ENCODE results near the gene NDUFS7. TPM values are rescaled to one million over a fixed set of nuclear protein-coding genes. Genes with fewer than 3 reads are reported as not detected.

The NDUFS7 gene
- total and polyA plus RNA-seq, 2 donors (not counting 3 experiments of a cell fraction or from before 2014, with no cell fraction given) = 101 to 224 TPM

DNA sequence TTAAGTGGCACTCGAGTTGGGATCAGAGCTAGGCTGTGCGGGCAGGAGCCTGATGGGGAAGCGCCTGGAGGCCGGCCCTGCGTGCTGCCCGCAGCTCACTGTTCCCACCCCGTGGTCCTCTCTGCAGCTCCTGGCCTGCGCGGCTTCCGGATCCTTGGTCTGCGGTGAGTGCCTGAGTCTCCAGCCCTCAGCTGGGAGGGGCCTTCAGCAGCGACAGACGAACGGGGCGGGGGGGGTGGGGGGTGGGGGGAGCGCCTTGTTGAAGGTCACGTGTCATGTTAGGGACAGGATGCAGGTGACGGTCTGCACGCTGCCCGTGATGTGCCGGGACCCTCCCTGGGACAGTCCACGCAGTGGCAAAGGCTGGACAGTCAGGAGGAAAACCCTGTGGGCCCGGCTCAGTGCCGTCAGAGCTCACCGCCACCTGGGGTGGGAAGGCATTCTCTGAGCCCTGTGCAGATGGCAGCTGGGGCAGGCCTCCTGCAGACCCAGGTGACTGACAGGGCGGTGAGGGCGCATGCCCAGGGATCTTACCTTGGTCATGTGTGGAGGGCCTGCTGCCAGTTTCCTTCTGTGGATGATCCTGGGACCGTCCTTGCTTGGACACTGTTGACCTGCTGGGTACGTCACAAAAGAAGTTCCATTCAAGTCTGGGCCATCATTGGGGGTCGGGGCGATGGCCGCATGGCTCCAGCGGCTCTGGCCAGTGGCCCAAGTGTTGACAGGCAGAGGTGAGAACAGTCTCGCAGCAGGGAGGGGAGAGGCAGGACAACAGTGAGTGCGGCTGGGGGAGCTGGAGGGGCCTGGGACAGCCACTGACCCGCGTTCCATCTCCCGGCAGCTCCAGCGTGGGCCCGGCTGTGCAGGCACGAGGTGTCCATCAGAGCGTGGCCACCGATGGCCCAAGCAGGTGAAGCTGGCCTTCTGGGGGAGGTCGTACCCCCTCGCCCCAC lies 4.3 kb downstream of the NDUFS7 start:
- Histone ChIP-seq H3K9me3 (replicated peaks; ENCODE audit: control insufficient read depth, insufficient read depth, low read length) (no peaks in the 10 kb centered on the region), H3K27me3 (ENCODE audit: control insufficient read depth in 2 of 2, insufficient read depth in 2 of 2, low read length in 2 of 2) (no peaks in the 10 kb centered on the region), H3K4me2 (ENCODE audit: insufficient read depth, low read length) (no peak overlapping the region), H3K27ac (ENCODE audit: insufficient read depth, low read depth, low read length) (no peak overlapping the region), H2AFZ (ENCODE audit: low read depth, low read length) (no peak overlapping the region), H3K4me3 (replicated peaks in 1 of 3; ENCODE audit: insufficient read depth in 1 of 3, low read depth in 1 of 3, low read length in 3 of 3) (no peak overlapping the region), H3K36me3 (ENCODE audit: control insufficient read depth in 2 of 2, extremely low read depth in 1 of 2, insufficient read depth in 2 of 2, low read length in 2 of 2) (peaks cover 3 to 26% of the 10 kb centered on the region in 2 experiments), H3K9me1 (replicated peaks; ENCODE audit: control insufficient read depth, extremely low read depth, insufficient read depth, low read length) (no peaks in the 10 kb centered on the region), H3K79me2 (ENCODE audit: control insufficient read depth, insufficient read depth, low read length) (peaks cover 10% of the 10 kb centered on the region), H3K9ac (replicated peaks; ENCODE audit: extremely low read depth, insufficient read depth, low read length) (no peak overlapping the region), H3K4me1 (ENCODE audit: control insufficient read depth, extremely low read depth, insufficient read depth, low read length) (peaks cover 7% of the 10 kb centered on the region), H4K20me1 (replicated peaks; ENCODE audit: control insufficient read depth, extremely low read depth, insufficient read depth, low read length) (no peaks in the 10 kb centered on the region)
- FAIRE-seq (no peak), DNase-seq (ENCODE audit: low read depth, low spot score) (no peak)
- POLR2A ChIA-PET = no interaction called here
- dilution Hi-C loops (cut with MboI; ENCODE audit: extremely low pct_ligation_motif_present, low sequenced_read_pairs) (no loop called here), intact Hi-C loops (cut with micrococcal nuclease) (no loop called here)
- no TSS peak for BruUV-seq (replicated peaks)
- CTCF ChIA-PET = no interaction called here
- TF ChIP-seq EZH2 (IDR thresholded peaks at IDR 0.05; ENCODE audit: borderline replicate concordance, low read depth, low read length, severe bottlenecking) (no peak), JUN (IDR thresholded peaks at IDR 0.05; ENCODE audit: borderline replicate concordance, insufficient read depth, insufficient read length, low read depth) (no peak)

DNA sequence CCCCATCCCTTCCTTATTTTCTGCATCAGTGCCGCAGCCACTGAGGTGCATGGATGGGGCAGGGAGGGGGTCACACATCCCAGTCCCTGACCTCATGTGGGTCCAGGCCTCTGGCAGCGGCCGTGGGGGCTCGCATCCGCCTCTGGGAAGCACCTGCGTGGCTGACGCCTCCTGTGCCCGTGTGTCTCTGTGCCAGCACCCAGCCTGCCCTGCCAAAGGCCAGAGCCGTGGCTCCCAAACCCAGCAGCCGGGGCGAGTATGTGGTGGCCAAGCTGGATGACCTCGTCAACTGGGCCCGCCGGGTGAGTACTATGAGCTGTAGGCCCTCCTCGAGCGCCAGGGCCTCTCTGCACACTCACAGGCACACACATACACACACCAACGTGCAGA lies 4.9 kb downstream of the NDUFS7 start:
- H3K36me3 ChIP-seq (ENCODE audit: control insufficient read depth in 2 of 2, extremely low read depth in 1 of 2, insufficient read depth in 2 of 2, low read length in 2 of 2) = peaks cover 3 to 28% of the 10 kb centered on the region in 2 experiments
- no peak for DNase-seq (ENCODE audit: low read depth, low spot score)
- no peak overlapping the region for H3K4me2 ChIP-seq (ENCODE audit: insufficient read depth, low read length)
- ChIA-PET POLR2A (no interaction called here), CTCF (no interaction called here)
- no TSS peak for BruUV-seq (replicated peaks)
- intact Hi-C loops (cut with micrococcal nuclease) = no loop called here
- no peaks in the 10 kb centered on the region for H3K9me1 ChIP-seq (replicated peaks; ENCODE audit: control insufficient read depth, extremely low read depth, insufficient read depth, low read length)
- H4K20me1 ChIP-seq (replicated peaks; ENCODE audit: control insufficient read depth, extremely low read depth, insufficient read depth, low read length) = no peaks in the 10 kb centered on the region
- FAIRE-seq = no peak
- H3K79me2 ChIP-seq (ENCODE audit: control insufficient read depth, insufficient read depth, low read length) = peaks cover 10% of the 10 kb centered on the region
- no peak overlapping the region for H2AFZ ChIP-seq (ENCODE audit: low read depth, low read length)
- TF ChIP-seq, protein P1, sequence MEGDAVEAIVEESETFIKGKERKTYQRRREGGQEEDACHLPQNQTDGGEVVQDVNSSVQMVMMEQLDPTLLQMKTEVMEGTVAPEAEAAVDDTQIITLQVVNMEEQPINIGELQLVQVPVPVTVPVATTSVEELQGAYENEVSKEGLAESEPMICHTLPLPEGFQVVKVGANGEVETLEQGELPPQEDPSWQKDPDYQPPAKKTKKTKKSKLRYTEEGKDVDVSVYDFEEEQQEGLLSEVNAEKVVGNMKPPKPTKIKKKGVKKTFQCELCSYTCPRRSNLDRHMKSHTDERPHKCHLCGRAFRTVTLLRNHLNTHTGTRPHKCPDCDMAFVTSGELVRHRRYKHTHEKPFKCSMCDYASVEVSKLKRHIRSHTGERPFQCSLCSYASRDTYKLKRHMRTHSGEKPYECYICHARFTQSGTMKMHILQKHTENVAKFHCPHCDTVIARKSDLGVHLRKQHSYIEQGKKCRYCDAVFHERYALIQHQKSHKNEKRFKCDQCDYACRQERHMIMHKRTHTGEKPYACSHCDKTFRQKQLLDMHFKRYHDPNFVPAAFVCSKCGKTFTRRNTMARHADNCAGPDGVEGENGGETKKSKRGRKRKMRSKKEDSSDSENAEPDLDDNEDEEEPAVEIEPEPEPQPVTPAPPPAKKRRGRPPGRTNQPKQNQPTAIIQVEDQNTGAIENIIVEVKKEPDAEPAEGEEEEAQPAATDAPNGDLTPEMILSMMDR (IDR thresholded peaks at IDR 0.05; ENCODE audit: extremely low read depth in 1 of 2, insufficient read depth in 1 of 2, low read depth in 1 of 2, low read length in 2 of 2) = no peak
- TF ChIP-seq EZH2 (IDR thresholded peaks at IDR 0.05; ENCODE audit: borderline replicate concordance, low read depth, low read length, severe bottlenecking) = no peak
- TF ChIP-seq POLR2AphosphoS5 (IDR thresholded peaks at IDR 0.05; ENCODE audit: insufficient read depth, low read depth, low read length) = no peak
- TF ChIP-seq, protein P2, sequence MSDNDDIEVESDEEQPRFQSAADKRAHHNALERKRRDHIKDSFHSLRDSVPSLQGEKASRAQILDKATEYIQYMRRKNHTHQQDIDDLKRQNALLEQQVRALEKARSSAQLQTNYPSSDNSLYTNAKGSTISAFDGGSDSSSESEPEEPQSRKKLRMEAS (IDR thresholded peaks at IDR 0.05; ENCODE audit: insufficient read depth, insufficient read length) = no peak
- no peak for TF ChIP-seq GATA2 (IDR thresholded peaks at IDR 0.05; ENCODE audit: insufficient read depth, insufficient read length, low read depth, low read length)
- TF ChIP-seq POLR2A (IDR thresholded peaks at IDR 0.05; ENCODE audit: low read depth, low read length) = no peak
- no peak for TF ChIP-seq JUN (IDR thresholded peaks at IDR 0.05; ENCODE audit: borderline replicate concordance, insufficient read depth, insufficient read length, low read depth)
- TF ChIP-seq MYC (IDR thresholded peaks at IDR 0.05; ENCODE audit: low read depth, low read length) = no peak
- TF ChIP-seq FOS (IDR thresholded peaks at IDR 0.05; ENCODE audit: borderline replicate concordance, insufficient read depth, low read length) = no peak
- H3K4me1 ChIP-seq (ENCODE audit: control insufficient read depth, extremely low read depth, insufficient read depth, low read length) = peaks cover 7% of the 10 kb centered on the region
- dilution Hi-C loops (cut with MboI; ENCODE audit: extremely low pct_ligation_motif_present, low sequenced_read_pairs) = no loop called here
- H3K9me3 ChIP-seq (replicated peaks; ENCODE audit: control insufficient read depth, insufficient read depth, low read length) = no peaks in the 10 kb centered on the region
- no peak overlapping the region for H3K9ac ChIP-seq (replicated peaks; ENCODE audit: extremely low read depth, insufficient read depth, low read length)
- H3K27me3 ChIP-seq (ENCODE audit: control insufficient read depth in 2 of 2, insufficient read depth in 2 of 2, low read length in 2 of 2) = no peaks in the 10 kb centered on the region
- no peak overlapping the region for H3K4me3 ChIP-seq (replicated peaks in 1 of 3; ENCODE audit: insufficient read depth in 1 of 3, low read depth in 1 of 3, low read length in 3 of 3)
- H3K27ac ChIP-seq (ENCODE audit: insufficient read depth, low read depth, low read length) = no peak overlapping the region
